ENCODE data around the gene RAB11FIP5. TPM values are rescaled to one million over a fixed set of nuclear protein-coding genes. Genes with fewer than 3 reads are reported as not detected.

Gene RAB11FIP5
- total RNA-seq, 1 donor from 2014 or later: 33.1 TPM

GRCh38 chr2:73089270-73090030 is 23.3 kb downstream of the RAB11FIP5 start:
- H3K4me1 ChIP-seq: peaks cover 75% of the 10 kb centered on the region
- no peaks in the 10 kb centered on the region for H3K9me3 ChIP-seq
- H3K27me3 ChIP-seq: no peaks in the 10 kb centered on the region
- H3K36me3 ChIP-seq: peaks cover 0 to 8% of the 10 kb centered on the region in 2 donors
- H3K27ac ChIP-seq: peak overlapping the region; percentile 65
- no peak for DNase-seq (ENCODE audit: extremely low spot score in 2 of 2)
- intact Hi-C loops (cut with DNase I): no loop called here
- TF ChIP-seq POLR2A (IDR thresholded peaks at IDR 0.05) (no peak), POLR2AphosphoS5 (IDR thresholded peaks at IDR 0.05; ENCODE audit: insufficient read depth in 1 of 2, low read depth in 1 of 2) (peak in 1 of 2 donors; percentile 13), CTCF (IDR thresholded peaks at IDR 0.05) (no peak)
- no peak overlapping the region for H3K4me3 ChIP-seq

- DNase-seq (ENCODE audit: extremely low spot score in 2 of 2): no peak
- Histone ChIP-seq H3K27me3 (no peaks in the 10 kb centered on the region), H3K36me3 (peaks cover 0 to 8% of the 10 kb centered on the region in 2 donors), H3K4me3 (no peak overlapping the region), H3K27ac (no peak overlapping the region), H3K9me3 (no peaks in the 10 kb centered on the region), H3K4me1 (peaks cover 70% of the 10 kb centered on the region)
- intact Hi-C loops (cut with DNase I): no loop called here
- TF ChIP-seq POLR2AphosphoS5 (IDR thresholded peaks at IDR 0.05; ENCODE audit: insufficient read depth in 1 of 2, low read depth in 1 of 2): no peak
- TF ChIP-seq POLR2A (IDR thresholded peaks at IDR 0.05): no peak
- TF ChIP-seq CTCF (IDR thresholded peaks at IDR 0.05): no peak
Observed at GRCh38 chr2:73088703-73089102, 24.0 kb downstream of the RAB11FIP5 start.

- H3K27me3 ChIP-seq: no peaks in the 10 kb centered on the region
- H3K36me3 ChIP-seq: peaks cover 0 to 8% of the 10 kb centered on the region in 2 donors
- intact Hi-C loops (cut with DNase I): no loop called here
- TF ChIP-seq POLR2A (IDR thresholded peaks at IDR 0.05) (no peak), CTCF (IDR thresholded peaks at IDR 0.05) (no peak), POLR2AphosphoS5 (IDR thresholded peaks at IDR 0.05; ENCODE audit: insufficient read depth in 1 of 2, low read depth in 1 of 2) (no peak)
- H3K4me3 ChIP-seq: no peak overlapping the region
- DNase-seq (ENCODE audit: extremely low spot score in 2 of 2): no peak
- H3K4me1 ChIP-seq: peaks cover 65% of the 10 kb centered on the region
- no peaks in the 10 kb centered on the region for H3K9me3 ChIP-seq
- H3K27ac ChIP-seq: no peak overlapping the region
Observed at GRCh38 chr2:73088211-73088610, 24.5 kb downstream of the RAB11FIP5 start.

- H3K36me3 ChIP-seq: peaks cover 0 to 8% of the 10 kb centered on the region in 2 donors
- H3K9me3 ChIP-seq: no peaks in the 10 kb centered on the region
- no peak overlapping the region for H3K4me3 ChIP-seq
- intact Hi-C loops (cut with DNase I): no loop called here
- DNase-seq (ENCODE audit: extremely low spot score in 2 of 2): no peak
- no peak overlapping the region for H3K27ac ChIP-seq
- TF ChIP-seq POLR2AphosphoS5 (IDR thresholded peaks at IDR 0.05; ENCODE audit: insufficient read depth in 1 of 2, low read depth in 1 of 2) (no peak), POLR2A (IDR thresholded peaks at IDR 0.05) (no peak)
- H3K27me3 ChIP-seq: no peaks in the 10 kb centered on the region
- peaks cover 57% of the 10 kb centered on the region for H3K4me1 ChIP-seq
Observed at GRCh38 chr2:73087311-73087710, 25.4 kb downstream of the RAB11FIP5 start.

- intact Hi-C loops (cut with DNase I): no loop called here
- Histone ChIP-seq H3K4me3 (no peak overlapping the region), H3K9me3 (no peaks in the 10 kb centered on the region), H3K4me1 (peaks cover 51% of the 10 kb centered on the region), H3K36me3 (peaks cover 0 to 8% of the 10 kb centered on the region in 2 donors), H3K27me3 (no peaks in the 10 kb centered on the region), H3K27ac (no peak overlapping the region)
- DNase-seq (ENCODE audit: extremely low spot score in 2 of 2): no peak
- TF ChIP-seq CTCF (IDR thresholded peaks at IDR 0.05) (peak; percentile 51 to 85 (median 77)), POLR2A (IDR thresholded peaks at IDR 0.05) (no peak), POLR2AphosphoS5 (IDR thresholded peaks at IDR 0.05; ENCODE audit: insufficient read depth in 1 of 2, low read depth in 1 of 2) (no peak)
Observed at GRCh38 chr2:73085691-73086090, 27.1 kb downstream of the RAB11FIP5 start.
